GM12892 (cell line): ENCODE measurements around the gene IGFBP5.

Experiments used
- POLR2A ChIP-seq: IDR thresholded peaks from 2 replicates; pipeline ENCODE4 v1.6.1; 2011; ENCODE audit warnings: low read depth, low read length, control low read depth
- POLR2AphosphoS5 ChIP-seq: IDR thresholded peaks from 2 replicates; pipeline ENCODE4 v1.6.1; 2011; ENCODE audit warnings: low read depth, low read length, control low read depth
- TAF1 ChIP-seq: IDR thresholded peaks from 2 replicates; pipeline ENCODE4 v1.6.1; 2011; ENCODE audit warnings: low read depth, mild to moderate bottlenecking, control low read depth, low read length, borderline replicate concordance

DNA sequence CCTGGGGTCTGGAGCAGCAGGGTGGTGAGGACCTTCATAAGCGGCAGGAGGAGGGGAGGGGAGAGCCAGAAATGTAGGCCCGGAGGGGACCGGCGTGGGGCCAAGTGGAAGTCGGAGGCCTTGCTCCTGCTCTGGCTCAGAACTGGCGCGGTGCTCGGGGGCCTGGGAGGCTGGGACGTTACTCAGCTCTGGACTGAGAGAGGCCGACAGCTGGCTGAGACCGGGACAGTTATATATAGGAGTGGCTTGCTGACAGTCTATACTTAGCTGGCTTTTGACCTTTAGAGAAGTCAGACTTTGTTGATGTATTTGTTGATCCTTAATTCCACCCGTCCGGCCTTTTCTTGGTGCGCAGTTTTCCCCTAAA lies 15.7 kb downstream of the IGFBP5 start:
- TF ChIP-seq TAF1 (no peak), POLR2AphosphoS5 (no peak), POLR2A (no peak)
